H9 (cell line): Measurements from ENCODE around the gene CAMK2G. TPM values are rescaled to one million over a fixed set of nuclear protein-coding genes. Genes with fewer than 3 reads are reported as not detected.

Experiments
- DNase-seq: peaks from one replicate; pipeline ENCODE4 v3.0.0-alpha.2; 2017
- H2AFZ ChIP-seq: one replicate; pipeline ENCODE4 v1.6.1; 2013; ENCODE audit warnings: mild to moderate bottlenecking, low read length, control low read depth, moderate library complexity
- H2AK5ac ChIP-seq: 2 replicates; pipeline ENCODE4 v1.6.1; 2013; ENCODE audit warnings: low read length, control low read depth, mixed read lengths; ENCODE audit not compliant: insufficient read length
- H2BK120ac ChIP-seq: one replicate; pipeline ENCODE4 v1.6.1; 2013; ENCODE audit warnings: low read depth, mild to moderate bottlenecking, low read length, control low read depth, inconsistent platforms; ENCODE audit not compliant: poor library complexity, severe bottlenecking
- H2BK12ac ChIP-seq: 2 replicates; pipeline ENCODE4 v1.6.1; 2013; ENCODE audit warnings: low read length, control low read depth, mixed read lengths, low read depth; ENCODE audit not compliant: insufficient read length
- H2BK15ac ChIP-seq: 2 replicates; pipeline ENCODE4 v1.6.1; 2013; ENCODE audit warnings: low read depth, low read length, control low read depth
- H2BK20ac ChIP-seq: one replicate; pipeline ENCODE4 v1.6.1; 2013; ENCODE audit warnings: low read depth, mild to moderate bottlenecking, low read length, control low read depth, inconsistent platforms; ENCODE audit not compliant: poor library complexity, severe bottlenecking
- H2BK5ac ChIP-seq: 2 replicates; pipeline ENCODE4 v1.6.1; 2013; ENCODE audit warnings: low read length, control low read depth, mixed read lengths; ENCODE audit not compliant: insufficient read length
- H3K14ac ChIP-seq: 2 replicates; pipeline ENCODE4 v1.6.1; 2013; ENCODE audit warnings: low read length, control low read depth; ENCODE audit not compliant: insufficient read depth
- H3K18ac ChIP-seq: 2 replicates; pipeline ENCODE4 v1.6.1; 2013; ENCODE audit warnings: low read depth, mild to moderate bottlenecking, mixed read lengths, low read length, control low read depth; ENCODE audit not compliant: insufficient read length
- H3K23ac ChIP-seq: 2 replicates; pipeline ENCODE4 v1.6.1; 2013; ENCODE audit warnings: low read length, control low read depth, mixed read lengths, low read depth; ENCODE audit not compliant: insufficient read length
- H3K23me2 ChIP-seq: 2 replicates; pipeline ENCODE4 v1.6.1; 2013; ENCODE audit warnings: low read depth, mild to moderate bottlenecking, mixed read lengths, low read length, control low read depth; ENCODE audit not compliant: insufficient read length, poor library complexity, severe bottlenecking
- H3K27ac ChIP-seq: 2 replicates; pipeline ENCODE4 v1.5.1; 2013; ENCODE audit warnings: low read length, control low read depth, mixed read lengths, low read depth; ENCODE audit not compliant: insufficient read length
- H3K27me3 ChIP-seq: 2 replicates; pipeline ENCODE4 v1.6.1; 2013; ENCODE audit warnings: low read length, control low read depth, inconsistent platforms; ENCODE audit not compliant: insufficient read depth
- H3K4ac ChIP-seq: 2 replicates; pipeline ENCODE4 v1.6.1; 2013; ENCODE audit warnings: low read depth, mild to moderate bottlenecking, control low read depth, inconsistent platforms, low read length, moderate library complexity
- H3K4me1 ChIP-seq: 2 replicates; pipeline ENCODE4 v1.6.1; 2013; ENCODE audit warnings: low read length, control low read depth, inconsistent platforms; ENCODE audit not compliant: insufficient read depth
- H3K4me2 ChIP-seq: 2 replicates; pipeline ENCODE4 v1.6.1; 2013; ENCODE audit warnings: low read length, control low read depth, mixed read lengths; ENCODE audit not compliant: insufficient read length, insufficient read depth
- H3K56ac ChIP-seq: 2 replicates; pipeline ENCODE4 v1.6.1; 2013; ENCODE audit warnings: low read depth, mild to moderate bottlenecking, mixed read lengths, low read length, control low read depth; ENCODE audit not compliant: insufficient read length
- H3K79me1 ChIP-seq: 2 replicates; pipeline ENCODE4 v1.6.1; 2013; ENCODE audit warnings: low read depth, mild to moderate bottlenecking, moderate library complexity, low read length, control low read depth, inconsistent platforms; ENCODE audit not compliant: insufficient read depth, poor library complexity, severe bottlenecking
- H3K79me2 ChIP-seq: 2 replicates; pipeline ENCODE4 v1.6.1; 2013; ENCODE audit warnings: low read length, control low read depth, inconsistent platforms; ENCODE audit not compliant: insufficient read depth
- H3K9ac ChIP-seq: 2 replicates; pipeline ENCODE4 v1.6.1; 2013; ENCODE audit warnings: low read length, control low read depth, mixed read lengths; ENCODE audit not compliant: insufficient read length; ENCODE audit errors: extremely low read depth
- H3K9me3 ChIP-seq: one replicate; pipeline ENCODE4 v1.6.1; 2013; ENCODE audit warnings: low read depth, low read length, inconsistent platforms; ENCODE audit not compliant: control insufficient read depth
- H3T11ph ChIP-seq: one replicate; pipeline ENCODE4 v1.6.1; 2013; ENCODE audit warnings: mild to moderate bottlenecking, low read length, control low read depth, inconsistent platforms
- H4K20me1 ChIP-seq: one replicate; pipeline ENCODE4 v1.6.1; 2013; ENCODE audit not compliant: control insufficient read depth, insufficient read length, insufficient read depth
- H4K5ac ChIP-seq: 2 replicates; pipeline ENCODE4 v1.6.1; 2013; ENCODE audit warnings: low read depth, mild to moderate bottlenecking, mixed read lengths, low read length, control low read depth; ENCODE audit not compliant: insufficient read length
- H4K8ac ChIP-seq: replicated peaks from 2 replicates; pipeline ENCODE4 v1.6.1; 2013; ENCODE audit warnings: low read length, control low read depth, mixed read lengths, low read depth; ENCODE audit not compliant: insufficient read length
- H4K91ac ChIP-seq: 2 replicates; pipeline ENCODE4 v1.6.1; 2013; ENCODE audit warnings: low read depth, mild to moderate bottlenecking, moderate library complexity, mixed read lengths, low read length, control low read depth; ENCODE audit not compliant: insufficient read length
- H3K27ac Mint-ChIP-seq, 3 experiments: 2 replicates in 2 of 3; 3 replicates in 1 of 3; pipeline ENCODE4 v1.8.0; 2020 to 2021; ENCODE audit warnings: mixed read lengths in 3 of 3, mild to moderate bottlenecking in 1 of 3, moderate library complexity in 1 of 3
- H3K27me3 Mint-ChIP-seq: 2 replicates; pipeline ENCODE4 v1.8.0; 2021; ENCODE audit warnings: low read depth, mild to moderate bottlenecking, moderate library complexity, mixed read lengths
- H3K36me3 Mint-ChIP-seq, 3 experiments: 2 replicates in 2 of 3; 3 replicates in 1 of 3; pipeline ENCODE4 v1.8.0; 2020 to 2021; ENCODE audit warnings: low read depth in 3 of 3, mixed read lengths in 3 of 3; ENCODE audit not compliant: insufficient read depth in 1 of 3
- H3K4me1 Mint-ChIP-seq, 2 experiments: 2 replicates each; pipeline ENCODE4 v1.8.0; 2020; ENCODE audit warnings: mixed read lengths in 2 of 2
- H3K4me3 Mint-ChIP-seq, 2 experiments: 2 replicates in 1 of 2; 3 replicates in 1 of 2; pipeline ENCODE4 v1.8.0; 2020 to 2021; ENCODE audit warnings: mild to moderate bottlenecking in 2 of 2, mixed read lengths in 2 of 2, moderate library complexity in 1 of 2
- H3K9me3 Mint-ChIP-seq, 2 experiments: 2 replicates in 1 of 2; 3 replicates in 1 of 2; pipeline ENCODE4 v1.8.0; 2020; ENCODE audit warnings: mild to moderate bottlenecking in 2 of 2, mixed read lengths in 2 of 2, moderate library complexity in 1 of 2
- WGBS: extraction: QIAGEN DNeasy Blood & Tissue Kit; methylation state at CpG from one replicate; pipeline ENCODE4 v1.1.7; 2013; ENCODE audit warnings: missing lambda C conversion rate, low lambda C conversion rate, mixed read lengths; ENCODE audit not compliant: insufficient read length; ENCODE audit errors: extremely low coverage; 5-methylcytosine and 5-hydroxymethylcytosine counted together
- total RNA-seq: library from RNA; stranded (reverse); gene quantifications from 2 replicates; pipeline ENCODE4 v1.2.1, GENCODE V29; 2021
- TF ChIP-seq, protein P1 (sequence below): fragments of 200-600 bp; sonication (generic); conservative IDR thresholded peaks from 3 replicates; pipeline ENCODE4 v1.8.0; 2021; ENCODE audit warnings: antibody characterized with exemption, mild to moderate bottlenecking

CAMK2G gene
- total RNA-seq, 1 experiment from 2014 or later = 31.8 TPM

DNA sequence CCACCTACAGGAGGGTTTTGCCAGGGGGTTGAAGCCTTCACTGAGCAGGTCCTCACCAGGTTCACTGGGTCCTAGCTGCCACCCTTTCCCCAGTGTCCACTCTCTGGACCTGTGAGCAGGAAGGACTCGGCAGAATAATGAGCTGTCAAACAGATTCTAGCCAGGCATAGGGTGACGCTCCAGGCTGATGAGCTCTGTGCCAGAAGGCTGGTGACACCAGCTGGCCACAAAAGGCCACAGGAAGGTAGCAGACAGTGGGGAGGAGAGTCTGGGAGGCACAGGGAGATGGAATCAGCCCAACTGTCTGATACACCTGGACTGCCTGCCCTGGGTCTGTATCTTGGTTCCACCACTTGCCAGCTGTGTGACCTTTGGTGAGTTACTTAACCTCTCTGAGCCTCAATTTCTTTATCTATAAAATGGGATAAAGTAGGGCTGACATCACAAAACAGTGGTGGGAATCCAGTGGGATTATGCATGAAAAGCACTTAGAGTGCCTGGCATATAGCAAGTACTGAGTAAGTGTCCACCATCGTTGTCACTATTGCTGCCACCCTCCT, 36.3 kb downstream of the CAMK2G start:
- Histone ChIP-seq H3K23me2 (no peaks in the 10 kb centered on the region), H3K4me2 (no peak overlapping the region), H3K9ac (no peak overlapping the region), H3K27ac (no peak overlapping the region), H2AK5ac (no peak overlapping the region), H3K9me3 (no peaks in the 10 kb centered on the region), H3K23ac (no peak overlapping the region), H4K8ac (no peak overlapping the region), H2BK12ac (no peak overlapping the region), H3K79me2 (no peaks in the 10 kb centered on the region), H2BK20ac (no peak overlapping the region), H4K5ac (no peak overlapping the region), H2BK120ac (no peak overlapping the region), H3K56ac (no peak overlapping the region), H4K20me1 (no peaks in the 10 kb centered on the region), H3K18ac (no peak overlapping the region), H3K79me1 (no peaks in the 10 kb centered on the region), H3K27me3 (no peaks in the 10 kb centered on the region), H2AFZ (no peak overlapping the region), H2BK15ac (no peak overlapping the region), H2BK5ac (no peak overlapping the region), H3K4ac (no peak overlapping the region), H3K14ac (no peak overlapping the region), H3K4me1 (no peaks in the 10 kb centered on the region), H4K91ac (no peak overlapping the region), H3T11ph (no peak overlapping the region)
- WGBS = no CpG with 5 or more reads among the region's 3 CpGs
- Mint-ChIP-seq H3K27ac (no peak overlapping the region), H3K36me3 (peaks cover 10 to 67% (median 38%) of the 10 kb centered on the region in 3 experiments), H3K4me1 (peaks cover 0 to 15% of the 10 kb centered on the region in 2 experiments; a peak in 2 of 4 replicates), H3K4me3 (no peak overlapping the region), H3K27me3 (no peaks in the 10 kb centered on the region), H3K9me3 (no peaks in the 10 kb centered on the region)
- TF ChIP-seq, protein P1, sequence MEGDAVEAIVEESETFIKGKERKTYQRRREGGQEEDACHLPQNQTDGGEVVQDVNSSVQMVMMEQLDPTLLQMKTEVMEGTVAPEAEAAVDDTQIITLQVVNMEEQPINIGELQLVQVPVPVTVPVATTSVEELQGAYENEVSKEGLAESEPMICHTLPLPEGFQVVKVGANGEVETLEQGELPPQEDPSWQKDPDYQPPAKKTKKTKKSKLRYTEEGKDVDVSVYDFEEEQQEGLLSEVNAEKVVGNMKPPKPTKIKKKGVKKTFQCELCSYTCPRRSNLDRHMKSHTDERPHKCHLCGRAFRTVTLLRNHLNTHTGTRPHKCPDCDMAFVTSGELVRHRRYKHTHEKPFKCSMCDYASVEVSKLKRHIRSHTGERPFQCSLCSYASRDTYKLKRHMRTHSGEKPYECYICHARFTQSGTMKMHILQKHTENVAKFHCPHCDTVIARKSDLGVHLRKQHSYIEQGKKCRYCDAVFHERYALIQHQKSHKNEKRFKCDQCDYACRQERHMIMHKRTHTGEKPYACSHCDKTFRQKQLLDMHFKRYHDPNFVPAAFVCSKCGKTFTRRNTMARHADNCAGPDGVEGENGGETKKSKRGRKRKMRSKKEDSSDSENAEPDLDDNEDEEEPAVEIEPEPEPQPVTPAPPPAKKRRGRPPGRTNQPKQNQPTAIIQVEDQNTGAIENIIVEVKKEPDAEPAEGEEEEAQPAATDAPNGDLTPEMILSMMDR = no peak
- DNase-seq = no peak
